Activated naive CD8-positive, alpha-beta T cell treated with anti-CD3 and anti-CD28 coated beads, Interleukin-2, amount 10 ng/mL, durations not matched to agents 7 days and 5 days (primary cell): ENCODE measurements around the gene PIK3CB. TPM values are rescaled to one million over a fixed set of nuclear protein-coding genes. Genes with fewer than 3 reads are reported as not detected.
"Not testable (repeated sequence)": the region's sequence is repeated elsewhere in the genome, so short reads cannot be mapped to it uniquely, and the experiment has no call there.

ENCODE experiments used
- ATAC-seq: fragments of 150-1000 bp; cut with Tn5 transposase; one replicate; pipeline ENCODE4 v1.10.0; 2021; ENCODE audit warnings: low read depth, moderate library complexity
- POLR2A ChIA-PET: fragments of 350-600 bp; sonication (Branson Sonifier 250); formaldehyde crosslinking; loops from one replicate; lab custom pipeline; 2021; ENCODE audit warnings: antibody characterized with exemption; lab: Charles Lee
- DNase-seq: peaks from one replicate; pipeline ENCODE4 v3.0.0; 2021
- H3K27ac Mint-ChIP-seq: one replicate; pipeline ENCODE4 v1.8.0; 2022; ENCODE audit warnings: mild to moderate bottlenecking, mixed read lengths
- H3K27me3 Mint-ChIP-seq: one replicate; pipeline ENCODE4 v1.8.0; 2022; ENCODE audit warnings: mild to moderate bottlenecking, moderate library complexity, mixed read lengths
- H3K36me3 Mint-ChIP-seq: one replicate; pipeline ENCODE4 v1.8.0; 2021; ENCODE audit warnings: mild to moderate bottlenecking, mixed read lengths
- H3K4me1 Mint-ChIP-seq: one replicate; pipeline ENCODE4 v1.8.0; 2021; ENCODE audit warnings: mixed read lengths
- H3K4me3 Mint-ChIP-seq: one replicate; pipeline ENCODE4 v1.8.0; 2022; ENCODE audit warnings: mild to moderate bottlenecking, moderate library complexity, mixed read lengths
- H3K9me3 Mint-ChIP-seq: one replicate; pipeline ENCODE4 v1.8.0; 2021; ENCODE audit warnings: mixed read lengths
- total RNA-seq, 2 experiments: library from RNA; stranded (reverse); gene quantifications; one replicate each; pipeline ENCODE4 v1.2.3, GENCODE V29; 2021

Gene PIK3CB
- total RNA-seq, 2 experiments from 2014 or later, result 14.3 to 17.6 TPM

DNA sequence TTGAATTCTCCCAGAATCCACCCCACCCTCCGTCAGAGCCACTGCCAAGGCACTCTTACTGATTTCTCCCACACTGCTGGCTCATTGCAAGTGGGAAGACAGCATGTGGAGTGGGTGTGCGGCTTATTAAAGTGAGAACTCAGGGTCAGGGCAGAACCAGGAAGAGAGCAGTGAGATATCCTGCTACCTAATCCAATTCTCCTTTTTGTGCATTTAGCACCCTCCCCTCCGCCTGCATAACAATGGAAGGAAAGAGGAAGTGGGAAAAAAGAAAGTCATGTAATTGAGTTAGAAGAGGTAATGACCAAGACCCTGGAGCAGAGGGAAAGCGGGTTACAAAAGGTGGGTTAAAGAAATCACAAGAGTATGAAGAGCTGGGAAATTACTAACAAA is 27.8 kb upstream of the PIK3CB start:
- H3K27ac Mint-ChIP-seq, result no peak overlapping the region

DNA sequence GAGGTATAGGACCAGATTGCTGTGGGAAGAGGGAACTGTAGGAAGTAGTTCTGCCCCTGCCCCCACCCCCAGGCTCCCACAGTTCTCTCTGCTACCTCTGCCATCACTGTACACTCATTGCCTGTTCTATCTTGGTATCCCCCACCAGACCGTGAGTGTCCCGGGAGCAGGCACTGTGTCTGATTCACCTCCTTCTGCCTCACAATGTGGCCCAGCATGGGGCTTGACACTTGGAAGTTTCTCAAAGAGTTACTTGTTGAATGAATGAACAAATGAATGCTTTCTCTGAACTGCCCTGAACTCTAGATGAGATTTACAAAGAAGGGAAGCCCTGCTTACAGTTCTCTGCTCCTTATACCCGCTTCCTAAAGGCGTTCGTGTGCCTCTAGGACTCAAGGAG is 27.1 kb upstream of the PIK3CB start:
- ATAC-seq, result no peak
- POLR2A ChIA-PET, result no interaction called here
- no peak for DNase-seq
- no peaks in the 10 kb centered on the region for H3K9me3 Mint-ChIP-seq
- H3K36me3 Mint-ChIP-seq, result no peaks in the 10 kb centered on the region
- H3K4me1 Mint-ChIP-seq, result peaks cover 1% of the 10 kb centered on the region
- no peak overlapping the region for H3K4me3 Mint-ChIP-seq
- peaks cover 6% of the 10 kb centered on the region for H3K27me3 Mint-ChIP-seq
- no peak overlapping the region for H3K27ac Mint-ChIP-seq

More for the DNA sequence above, 27.8 kb upstream of the PIK3CB start:
- ATAC-seq, result no peak
- Mint-ChIP-seq H3K27me3 (peaks cover 5% of the 10 kb centered on the region), H3K4me3 (no peak overlapping the region), H3K36me3 (no peaks in the 10 kb centered on the region), H3K9me3 (no peaks in the 10 kb centered on the region), H3K4me1 (peaks cover 1% of the 10 kb centered on the region)
- DNase-seq, result no peak
- POLR2A ChIA-PET, result no interaction called here

DNA sequence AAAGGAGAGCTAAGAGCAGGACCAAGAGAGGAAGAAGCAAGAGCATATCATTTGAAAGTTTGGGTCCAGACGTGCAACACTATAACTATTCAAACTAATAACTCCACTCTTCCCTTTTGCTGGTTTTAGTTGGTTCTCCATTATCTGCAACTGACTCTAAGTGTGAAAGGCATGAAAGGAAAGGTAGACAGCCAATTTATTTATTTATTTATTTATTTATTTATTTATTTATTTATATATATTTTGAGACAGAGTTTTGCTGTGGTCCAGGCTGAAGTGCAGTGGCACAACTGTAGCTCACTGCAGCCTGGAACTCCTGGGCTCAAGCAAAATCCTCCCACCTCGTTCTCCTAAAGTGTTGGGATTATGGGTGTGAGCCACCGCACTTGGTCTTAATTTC is 22.1 kb upstream of the PIK3CB start:
- DNase-seq (no peak), ATAC-seq (no peak)
- H3K4me1 Mint-ChIP-seq, result no peaks in the 10 kb centered on the region
- POLR2A ChIA-PET, result no interaction called here
- no peaks in the 10 kb centered on the region for H3K9me3 Mint-ChIP-seq
- no peak overlapping the region for H3K4me3 Mint-ChIP-seq
- H3K27me3 Mint-ChIP-seq, result peaks cover 9% of the 10 kb centered on the region
- no peaks in the 10 kb centered on the region for H3K36me3 Mint-ChIP-seq
- H3K27ac Mint-ChIP-seq, result no peak overlapping the region

DNA sequence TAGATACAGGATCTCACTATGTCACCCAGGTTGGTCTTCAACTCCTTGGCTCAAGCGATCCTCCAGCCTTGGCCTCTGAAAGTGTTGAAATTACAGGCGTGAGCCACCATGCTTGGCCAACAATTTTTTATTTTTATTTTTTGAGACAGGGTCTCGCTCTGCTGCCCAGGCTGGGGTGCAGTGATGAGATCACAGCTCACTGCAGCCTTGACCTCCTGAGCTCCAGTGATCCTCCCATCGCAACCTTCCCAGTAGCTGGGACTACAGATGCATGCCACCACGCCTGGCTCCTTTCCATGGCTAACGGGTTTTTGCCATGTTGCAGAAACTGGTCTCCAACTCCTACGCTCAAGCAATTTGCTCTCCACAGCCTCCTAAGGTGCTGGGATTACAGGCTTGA is 20.2 kb upstream of the PIK3CB start:
- no peaks in the 10 kb centered on the region for H3K4me1 Mint-ChIP-seq
- ATAC-seq, result no peak
- no peaks in the 10 kb centered on the region for H3K36me3 Mint-ChIP-seq
- POLR2A ChIA-PET, result no interaction called here
- H3K9me3 Mint-ChIP-seq, result no peaks in the 10 kb centered on the region
- peaks cover 7% of the 10 kb centered on the region for H3K27me3 Mint-ChIP-seq
- H3K27ac Mint-ChIP-seq, result no peak overlapping the region
- DNase-seq, result no peak
- no peak overlapping the region for H3K4me3 Mint-ChIP-seq

DNA sequence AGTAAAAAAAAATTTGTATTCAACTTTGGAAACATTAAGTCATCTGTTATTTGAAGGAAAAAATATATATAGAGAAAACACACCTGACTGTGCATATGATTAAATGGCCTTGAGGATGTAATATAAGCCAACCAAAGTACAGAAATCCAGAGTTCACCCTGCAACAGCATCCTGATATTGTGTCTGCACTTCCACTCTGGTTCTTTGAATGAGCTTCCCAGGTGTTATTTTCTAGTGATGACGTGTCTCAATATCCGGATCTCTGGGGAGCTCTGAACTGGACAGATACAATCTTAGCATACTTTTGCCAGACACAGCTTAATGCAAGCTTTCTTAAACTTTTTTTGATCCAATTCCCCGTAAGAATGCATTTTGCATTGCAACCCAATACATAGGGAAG is 19.5 kb upstream of the PIK3CB start:
- Mint-ChIP-seq H3K9me3 (no peaks in the 10 kb centered on the region), H3K36me3 (no peaks in the 10 kb centered on the region), H3K4me3 (no peak overlapping the region), H3K27me3 (peaks cover 4% of the 10 kb centered on the region), H3K27ac (no peak overlapping the region), H3K4me1 (no peaks in the 10 kb centered on the region)
- DNase-seq, result no peak
- POLR2A ChIA-PET, result no interaction called here
- no peak for ATAC-seq

DNA sequence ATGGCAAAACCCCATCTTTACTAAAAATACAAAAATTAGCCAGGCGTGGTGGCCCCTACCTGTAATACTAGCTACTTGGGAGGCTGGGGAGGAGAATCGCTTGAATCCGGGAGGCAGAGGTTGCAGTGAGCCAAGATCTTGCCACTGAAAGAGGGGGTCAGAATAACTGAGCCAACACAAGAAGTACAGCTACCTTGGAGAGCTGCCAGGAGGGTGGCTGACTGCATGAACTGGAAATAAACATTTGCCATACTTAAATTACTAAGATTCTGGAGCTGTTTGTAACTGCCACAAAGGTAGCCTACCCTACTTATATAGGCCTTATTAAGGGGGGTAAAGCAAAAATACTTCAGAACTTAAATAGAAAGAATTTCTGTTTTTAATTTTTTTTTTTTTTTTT is 15.4 kb upstream of the PIK3CB start:
- Mint-ChIP-seq H3K9me3 (no peaks in the 10 kb centered on the region), H3K27me3 (peaks cover 2% of the 10 kb centered on the region), H3K4me3 (no peak overlapping the region), H3K4me1 (no peaks in the 10 kb centered on the region), H3K36me3 (no peaks in the 10 kb centered on the region), H3K27ac (no peak overlapping the region)
- DNase-seq (no peak), ATAC-seq (no peak)
- POLR2A ChIA-PET, result no interaction called here

DNA sequence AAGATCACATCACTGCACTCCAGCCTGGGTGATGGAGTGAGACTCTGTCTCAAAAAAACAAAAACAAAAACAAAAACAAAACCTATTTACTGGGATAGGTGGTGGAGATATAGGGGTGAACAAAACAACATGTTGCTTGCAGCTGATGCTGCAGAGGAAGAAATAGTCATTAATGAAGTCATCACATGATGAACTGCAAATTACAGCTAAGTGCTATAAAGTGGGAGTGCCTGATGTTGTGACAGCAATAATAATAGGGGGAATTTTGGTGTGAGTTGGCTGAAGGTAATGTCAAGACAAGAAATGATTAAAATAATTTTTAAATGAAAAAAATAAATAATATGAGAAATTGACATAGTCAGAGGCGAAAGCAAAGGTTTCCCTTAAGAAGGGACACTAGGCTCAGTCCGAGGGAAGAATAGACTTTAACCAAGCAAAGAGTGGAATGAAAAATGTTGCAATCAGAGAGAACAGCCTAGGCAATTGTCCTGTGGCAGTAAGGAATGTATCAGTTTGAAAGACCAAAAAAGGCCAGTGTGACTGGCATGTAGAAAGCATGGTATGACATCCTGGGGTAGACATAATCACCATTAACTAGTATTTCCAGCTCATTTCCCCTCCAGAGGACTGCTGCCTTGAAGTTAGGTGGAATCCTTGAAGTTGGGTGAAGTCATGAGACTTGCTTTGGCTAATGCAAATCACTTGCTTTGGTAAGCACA is 14.7 kb upstream of the PIK3CB start:
- Mint-ChIP-seq H3K4me3 (no peak overlapping the region), H3K9me3 (no peaks in the 10 kb centered on the region), H3K27me3 (peaks cover 2% of the 10 kb centered on the region), H3K4me1 (no peaks in the 10 kb centered on the region), H3K36me3 (no peaks in the 10 kb centered on the region), H3K27ac (no peak overlapping the region)
- ATAC-seq, result no peak
- POLR2A ChIA-PET, result no interaction called here
- DNase-seq, result no peak

DNA sequence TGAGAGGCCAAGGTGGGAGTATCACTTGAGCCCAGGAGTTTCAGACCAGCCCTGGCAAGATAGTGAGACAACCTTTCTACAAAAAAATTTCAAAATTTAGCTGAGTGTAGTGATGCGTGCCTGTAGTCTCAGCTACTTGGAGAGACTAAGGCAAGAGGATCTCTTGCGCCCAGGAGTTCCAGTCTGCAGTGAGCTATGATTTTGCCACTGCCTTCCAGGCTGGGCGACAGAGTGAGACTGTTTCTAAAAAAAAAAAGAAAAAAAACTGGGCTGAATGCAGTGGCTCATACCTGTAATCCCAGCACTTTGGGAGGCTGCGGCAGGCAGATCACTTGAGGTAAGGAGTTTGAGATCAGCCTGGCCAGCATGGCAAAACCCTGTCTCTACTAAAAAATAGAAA is 14.0 kb upstream of the PIK3CB start:
- POLR2A ChIA-PET, result no interaction called here
- H3K4me1 Mint-ChIP-seq, result no peaks in the 10 kb centered on the region

DNA sequence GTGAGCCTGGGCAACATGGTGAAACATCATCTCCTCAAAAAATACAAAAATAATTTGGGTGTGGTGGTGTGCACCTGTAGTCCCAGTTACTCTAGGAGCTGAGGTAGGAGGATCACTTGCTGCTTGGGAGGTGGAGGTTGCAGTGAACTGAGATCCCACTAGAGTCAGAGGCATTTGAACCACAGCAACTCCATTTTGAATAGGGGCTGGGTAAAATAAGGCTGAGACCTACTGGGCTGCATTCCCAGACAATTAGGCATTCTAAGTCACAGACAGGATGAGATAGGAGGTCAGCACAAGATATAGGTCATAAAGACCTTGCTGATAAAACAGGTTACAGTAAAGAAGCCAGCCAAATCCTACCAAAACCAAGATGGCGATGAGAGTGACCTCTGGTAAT is 12.1 kb upstream of the PIK3CB start:
- H3K27me3 Mint-ChIP-seq, H3K9me3 Mint-ChIP-seq, H3K27ac Mint-ChIP-seq, H3K4me3 Mint-ChIP-seq, ATAC-seq, DNase-seq, POLR2A ChIA-PET, H3K4me1 Mint-ChIP-seq, H3K36me3 Mint-ChIP-seq: not testable (repeated sequence)

More for the DNA sequence above, 14.0 kb upstream of the PIK3CB start:
- no peak for DNase-seq
- Mint-ChIP-seq H3K27me3 (no peaks in the 10 kb centered on the region), H3K4me3 (no peak overlapping the region), H3K36me3 (no peaks in the 10 kb centered on the region), H3K9me3 (no peaks in the 10 kb centered on the region), H3K27ac (no peak overlapping the region)
- ATAC-seq, result no peak

DNA sequence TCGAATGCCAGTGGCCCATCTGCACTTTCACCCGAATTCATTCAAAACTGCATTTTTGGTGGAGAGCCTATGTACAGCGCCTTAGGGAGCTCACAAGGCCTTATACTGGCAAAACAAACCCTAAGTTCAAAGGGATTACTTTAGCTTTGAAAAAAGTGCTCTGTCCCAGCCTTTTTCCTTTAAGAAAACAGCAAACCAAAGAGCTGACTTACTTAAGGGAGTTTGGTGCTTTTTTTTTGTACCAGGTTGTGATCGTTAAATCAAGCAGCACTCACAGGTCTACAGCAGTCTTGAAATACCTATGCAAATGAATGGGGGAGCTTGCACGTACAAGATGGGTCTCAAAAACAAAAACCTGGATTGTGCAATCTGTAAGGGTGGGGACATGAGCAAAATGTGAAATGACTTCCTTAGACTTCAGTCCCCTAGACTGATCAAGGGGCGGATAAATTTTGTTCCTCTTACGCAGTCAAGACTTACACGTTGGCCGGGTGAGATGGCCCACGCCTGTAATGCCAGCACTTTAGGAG is 11.6 kb upstream of the PIK3CB start:
- no peak overlapping the region for H3K27ac Mint-ChIP-seq
- H3K4me1 Mint-ChIP-seq, result no peaks in the 10 kb centered on the region
- H3K4me3 Mint-ChIP-seq, result no peak overlapping the region
- no peaks in the 10 kb centered on the region for H3K27me3 Mint-ChIP-seq
- DNase-seq (no peak), ATAC-seq (no peak)
- POLR2A ChIA-PET, result no interaction called here
- no peaks in the 10 kb centered on the region for H3K36me3 Mint-ChIP-seq
- no peaks in the 10 kb centered on the region for H3K9me3 Mint-ChIP-seq

DNA sequence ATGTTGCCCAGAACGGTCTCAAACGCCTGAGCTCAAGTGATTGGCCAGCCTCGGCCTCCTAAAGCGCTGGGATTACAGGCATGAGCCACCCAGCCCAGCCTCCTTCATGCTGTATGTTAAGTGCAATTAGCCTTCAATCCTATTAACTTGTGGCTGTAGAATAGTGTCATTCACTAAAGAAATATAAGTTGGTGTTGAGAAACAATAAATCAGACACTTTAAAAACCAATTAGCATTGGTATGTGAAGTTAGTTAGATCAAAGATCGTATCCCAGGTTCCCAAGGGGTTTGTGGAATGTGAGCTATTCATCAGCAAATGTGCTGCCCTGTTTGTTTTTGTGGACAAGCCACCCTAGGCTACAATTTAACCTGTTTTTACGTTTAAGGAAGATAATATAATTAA is 11.0 kb upstream of the PIK3CB start:
- Mint-ChIP-seq H3K36me3 (no peaks in the 10 kb centered on the region), H3K27me3 (no peaks in the 10 kb centered on the region), H3K27ac (no peak overlapping the region), H3K9me3 (no peaks in the 10 kb centered on the region), H3K4me1 (no peaks in the 10 kb centered on the region), H3K4me3 (no peak overlapping the region)
- POLR2A ChIA-PET, result no interaction called here
- DNase-seq (no peak), ATAC-seq (no peak)

DNA sequence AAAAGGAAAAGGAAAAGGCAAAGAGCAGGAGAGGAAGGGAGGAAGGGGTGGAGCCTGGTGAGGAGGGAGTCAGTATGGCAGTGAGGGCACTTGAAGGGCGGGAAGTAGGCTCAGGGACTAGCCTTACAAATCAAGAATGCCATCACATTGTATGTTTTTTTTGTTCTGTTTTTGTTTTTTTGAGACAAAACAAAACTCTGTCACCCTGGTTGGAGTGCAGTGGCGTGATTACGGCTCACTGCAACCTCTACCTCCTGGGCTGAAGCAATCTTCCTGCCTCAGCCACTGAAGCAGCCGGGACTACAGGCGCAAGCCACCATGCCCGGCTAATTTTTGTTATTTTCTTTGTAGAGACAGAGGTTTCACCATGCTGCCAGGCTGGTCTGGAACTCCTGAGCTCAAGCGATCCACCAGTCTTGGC is 10.5 kb upstream of the PIK3CB start:
- DNase-seq (no peak), ATAC-seq (no peak)
- Mint-ChIP-seq H3K9me3 (no peaks in the 10 kb centered on the region), H3K27me3 (no peaks in the 10 kb centered on the region), H3K36me3 (no peaks in the 10 kb centered on the region), H3K4me1 (no peaks in the 10 kb centered on the region), H3K4me3 (no peak overlapping the region), H3K27ac (no peak overlapping the region)
- POLR2A ChIA-PET, result no interaction called here

DNA sequence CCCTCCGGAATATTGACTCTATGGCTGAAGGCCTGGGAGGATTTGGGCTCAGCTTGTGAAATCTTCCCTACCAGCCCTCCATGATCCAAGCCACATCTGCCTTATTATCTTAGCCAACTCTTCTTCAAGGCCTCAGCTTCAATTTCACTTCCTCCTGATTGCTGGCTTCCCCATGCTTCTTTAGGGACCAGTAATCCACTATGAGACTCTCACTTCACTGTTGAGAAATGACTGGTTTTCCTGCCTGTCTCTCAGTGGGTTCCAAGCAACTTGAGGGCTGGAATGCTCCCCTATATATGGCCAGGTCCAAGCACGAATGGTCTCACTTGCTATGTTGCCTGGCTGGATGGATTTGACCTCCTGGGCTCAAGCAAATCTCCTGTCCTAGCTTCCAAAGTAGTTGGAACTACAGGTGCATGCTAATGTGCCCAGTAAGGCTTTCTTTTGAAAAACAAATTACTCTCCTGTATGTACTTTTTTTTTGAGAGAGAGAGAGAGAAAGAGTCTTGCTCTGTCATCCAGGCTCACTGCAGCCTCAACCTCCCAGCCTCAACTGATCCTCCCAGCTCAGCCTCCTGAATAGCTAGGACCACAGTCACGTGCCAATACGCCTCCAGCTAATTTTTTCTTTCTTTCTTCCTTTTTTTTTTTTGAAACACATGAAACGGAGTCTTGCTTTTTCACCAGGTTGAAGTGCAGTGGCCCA is 7.9 kb upstream of the PIK3CB start:
- H3K27ac Mint-ChIP-seq, result no peak overlapping the region
- no peaks in the 10 kb centered on the region for H3K4me1 Mint-ChIP-seq
- POLR2A ChIA-PET, result no interaction called here
- no peak overlapping the region for H3K4me3 Mint-ChIP-seq
- no peaks in the 10 kb centered on the region for H3K36me3 Mint-ChIP-seq
- ATAC-seq (no peak), DNase-seq (no peak)
- no peaks in the 10 kb centered on the region for H3K27me3 Mint-ChIP-seq
- H3K9me3 Mint-ChIP-seq, result no peaks in the 10 kb centered on the region

DNA sequence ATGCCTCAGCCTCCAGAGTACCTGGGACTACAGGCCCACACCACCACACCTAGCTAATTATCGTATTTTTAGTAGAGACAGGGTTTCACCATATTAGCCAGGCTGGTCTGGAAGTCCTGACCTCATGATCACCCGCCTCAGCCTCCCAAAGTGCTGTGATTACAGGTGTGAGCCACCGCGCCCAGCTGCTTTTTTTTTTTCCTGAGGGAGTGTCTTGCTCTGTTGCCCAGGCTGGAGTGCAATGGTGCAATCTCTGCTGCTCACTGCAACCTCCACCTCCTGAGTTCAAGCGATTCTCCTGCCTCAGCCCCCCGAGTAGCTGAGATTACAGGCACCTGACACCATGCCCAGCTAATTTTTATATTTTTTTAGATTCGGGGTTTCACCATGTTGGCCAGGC is 3.7 kb upstream of the PIK3CB start:
- H3K36me3 Mint-ChIP-seq, H3K9me3 Mint-ChIP-seq, POLR2A ChIA-PET, DNase-seq, ATAC-seq, H3K27me3 Mint-ChIP-seq, H3K4me3 Mint-ChIP-seq, H3K27ac Mint-ChIP-seq, H3K4me1 Mint-ChIP-seq: not testable (repeated sequence)
